PFSK-1 (cell line): ENCODE data around the gene TREX2.

Experiments used
- FOXP2 ChIP-seq: optimal IDR thresholded peaks from 2 replicates; pipeline ENCODE3; 2011; ENCODE audit warnings: borderline replicate concordance, control low read depth, inconsistent platforms; ENCODE audit not compliant: insufficient read depth; ENCODE audit errors: extremely low read length, extremely low read depth
- POLR2AphosphoS5 ChIP-seq: IDR thresholded peaks from 2 replicates; pipeline ENCODE4 v1.6.1; 2012; ENCODE audit warnings: low read depth, mild to moderate bottlenecking, control low read depth, low read length, moderate library complexity
- REST ChIP-seq, 2 experiments: IDR thresholded peaks; 2 replicates each; pipeline versions ENCODE4 v1.6.1 to v1.8.0; 2011 to 2012; ENCODE audit warnings: low read depth in 2 of 2, low read length in 2 of 2, control low read depth in 1 of 2, inconsistent platforms in 1 of 2, mild to moderate bottlenecking in 1 of 2, moderate library complexity in 1 of 2; ENCODE audit not compliant: insufficient read depth in 1 of 2
- SIN3A ChIP-seq: IDR thresholded peaks from 2 replicates; pipeline ENCODE4 v1.6.1; 2012; ENCODE audit warnings: mild to moderate bottlenecking, low read length, moderate library complexity, borderline replicate concordance; ENCODE audit not compliant: insufficient read depth
- TAF1 ChIP-seq: IDR thresholded peaks from 2 replicates; pipeline ENCODE4 v1.6.1; 2012; ENCODE audit warnings: low read length, control low read depth, borderline replicate concordance; ENCODE audit not compliant: insufficient read depth

- TF ChIP-seq REST (IDR thresholded peaks at IDR 0.05; ENCODE audit: insufficient read depth in 1 of 2, low read depth in 2 of 2, low read length in 2 of 2) (no peak), SIN3A (no peak), POLR2AphosphoS5 (no peak), TAF1 (no peak), FOXP2 (no peak)
These were observed 35.5 kb downstream of the TREX2 start for GRCh38 chrX:153410373-153410772.
